Amygdala (tissue), 56 donors: ENCODE results near the gene SFXN5.

Experiments
- DNase-seq, 56 donors: peaks; one replicate each; lab custom pipeline; 2025; lab: John Stamatoyannopoulos, UW

SFXN5 gene

GRCh38 chr2:72950558-72951255 lies 120.8 kb downstream of the SFXN5 start:
- DNase-seq: no peak

GRCh38 chr2:72949642-72950041 lies 121.9 kb downstream of the SFXN5 start:
- peak in 4 of 56 donors; percentile 13 to 21 (median 16) for DNase-seq

GRCh38 chr2:72949045-72949444 lies 122.5 kb downstream of the SFXN5 start:
- DNase-seq: no peak

- peak in 1 of 56 donors; percentile 5 for DNase-seq
Observed at GRCh38 chr2:72947952-72948830, 123.3 kb downstream of the SFXN5 start.

- DNase-seq: no peak
Observed at GRCh38 chr2:72946466-72946865, 125.0 kb downstream of the SFXN5 start.

GRCh38 chr2:72945450-72946019 lies 126.0 kb downstream of the SFXN5 start:
- DNase-seq: no peak

GRCh38 chr2:72944804-72945449 lies 126.6 kb downstream of the SFXN5 start:
- no peak for DNase-seq

- DNase-seq: no peak
Observed at GRCh38 chr2:72943540-72944395, 127.7 kb downstream of the SFXN5 start.

GRCh38 chr2:72942881-72943418 lies 128.6 kb downstream of the SFXN5 start:
- no peak for DNase-seq

- DNase-seq: no peak
Observed at GRCh38 chr2:72942293-72942692, 129.2 kb downstream of the SFXN5 start.

GRCh38 chr2:72940786-72941185 lies 130.7 kb downstream of the SFXN5 start:
- no peak for DNase-seq

GRCh38 chr2:72940361-72940760 lies 131.2 kb downstream of the SFXN5 start:
- DNase-seq: no peak

- DNase-seq: no peak
Observed at GRCh38 chr2:72938455-72938854, 133.1 kb downstream of the SFXN5 start.

- DNase-seq: peak in 2 of 56 donors; percentile 29 to 32
Observed at GRCh38 chr2:72937356-72937669, 134.2 kb downstream of the SFXN5 start.

GRCh38 chr2:72936660-72937355 lies 134.7 kb downstream of the SFXN5 start:
- DNase-seq: peak in 5 of 56 donors; percentile 22 to 47 (median 24)

GRCh38 chr2:72935611-72935957 lies 135.9 kb downstream of the SFXN5 start:
- no peak for DNase-seq

GRCh38 chr2:72934683-72935610 lies 136.6 kb downstream of the SFXN5 start:
- DNase-seq: no peak

- no peak for DNase-seq
Observed at GRCh38 chr2:72933646-72934151, 137.8 kb downstream of the SFXN5 start.
